ENCODE measurements around the gene POLR1B. TPM values are rescaled to one million over a fixed set of nuclear protein-coding genes. Genes with fewer than 3 reads are reported as not detected.
A peak's percentile ranks its signal among the peaks of the same experiment; 100 is the strongest.
"Not testable (repeated sequence)": the region's sequence is repeated elsewhere in the genome, so short reads cannot be mapped to it uniquely, and the experiment has no call there.

The POLR1B gene
- 16.8 and 22.0 TPM in 2 replicates for total RNA-seq

GRCh38 chr2:112542123-112542983 lies at the start of gene POLR1B:
POLR1B (plus strand) TSS chr2:112542465; CDS start chr2:112542495, 30 bp downstream.
- peak; percentile 85 for DNase-seq

- peak; percentile 5 for DNase-seq
These were observed 49.2 kb upstream of the POLR1B start for GRCh38 chr2:112493048-112493447.

GRCh38 chr2:112493858-112494648 lies 48.2 kb upstream of the POLR1B start:
- peak; percentile 38 for DNase-seq

- no peak for DNase-seq
These were observed 47.4 kb upstream of the POLR1B start for GRCh38 chr2:112494828-112495227.

- DNase-seq = not testable (repeated sequence)
These were observed 46.4 kb upstream of the POLR1B start for GRCh38 chr2:112495878-112496277.

- DNase-seq = peak; percentile 69
These were observed 41.3 kb upstream of the POLR1B start for GRCh38 chr2:112500850-112501484.

GRCh38 chr2:112509239-112509998 lies 32.8 kb upstream of the POLR1B start:
- not testable (repeated sequence) for DNase-seq

GRCh38 chr2:112516801-112517200 lies 25.5 kb upstream of the POLR1B start:
- DNase-seq = no peak

GRCh38 chr2:112518807-112519206 lies 23.5 kb upstream of the POLR1B start:
- DNase-seq = no peak

GRCh38 chr2:112519506-112519905 lies 22.8 kb upstream of the POLR1B start:
- DNase-seq = no peak

- DNase-seq = no peak
These were observed 22.0 kb upstream of the POLR1B start for GRCh38 chr2:112520234-112520783.

- no peak for DNase-seq
These were observed 18.9 kb upstream of the POLR1B start for GRCh38 chr2:112523291-112523777.

- not testable (repeated sequence) for DNase-seq
These were observed 18.0 kb upstream of the POLR1B start for GRCh38 chr2:112524276-112524675.

- no peak for DNase-seq
These were observed 13.7 kb upstream of the POLR1B start for GRCh38 chr2:112528541-112528940.

- DNase-seq = no peak
These were observed 12.5 kb upstream of the POLR1B start for GRCh38 chr2:112529757-112530156.

GRCh38 chr2:112530728-112531127 lies 11.5 kb upstream of the POLR1B start:
- no peak for DNase-seq

GRCh38 chr2:112534826-112535225 lies 7.4 kb upstream of the POLR1B start:
- no peak for DNase-seq

- not testable (repeated sequence) for DNase-seq
These were observed 5.6 kb upstream of the POLR1B start for GRCh38 chr2:112536665-112537064.

GRCh38 chr2:112539306-112539705 lies 3.0 kb upstream of the POLR1B start:
- no peak for DNase-seq

GRCh38 chr2:112540906-112541305 lies 1.4 kb upstream of the POLR1B start:
- DNase-seq = no peak

GRCh38 chr2:112541315-112542122 lies 746 bp upstream of the POLR1B start:
- peak; percentile 75 for DNase-seq

Measured in dermis blood vessel endothelial cell (primary cell).